OCI-LY1 (cell line): Measurements from ENCODE around the gene ABCB11.

Source experiments
- CTCF ChIP-seq: fragments of 200-600 bp; sonication (generic), shearing (Covaris generic); IDR thresholded peaks from 2 replicates; pipeline ENCODE4 v1.5.1; 2017; ENCODE audit warnings: mild to moderate bottlenecking, antibody characterized with exemption, low read length, moderate library complexity, mixed read lengths
- EZH2 ChIP-seq: fragments of 200-600 bp; sonication (generic), shearing (Covaris generic); IDR thresholded peaks from 2 replicates; pipeline ENCODE4 v1.8.0; 2017; ENCODE audit warnings: borderline replicate concordance, mixed run types, mild to moderate bottlenecking, antibody characterized with exemption, low read length, moderate library complexity, mixed read lengths

- TF ChIP-seq CTCF (no peak), EZH2 (no peak)
These were observed 42.3 kb upstream of the ABCB11 start for GRCh38 chr2:169073211-169073962.
